ENCODE data around the gene SSH2.

- TF ChIP-seq CTCF (IDR thresholded peaks at IDR 0.05; ENCODE audit: insufficient read depth, low read length, poor library complexity, severe bottlenecking), result no peak
- TF ChIP-seq EZH2phosphoT487 (conservative IDR thresholded peaks at IDR 0.05; ENCODE audit: low read length), result no peak
Measured at GRCh38 chr17:29760279-29761039, 169.6 kb downstream of the SSH2 start.

Measured in SU-DHL-6 (cell line).